AG04449 (cell line): ENCODE data around the gene CFAP299.

Experiments used
- CTCF ChIA-PET: fragments of 350-600 bp; formaldehyde crosslinking; extraction: SDS; loops from one replicate; lab custom pipeline; 2021; ENCODE audit warnings: antibody characterized with exemption; lab: Yijun Ruan, JAX
- POLR2A ChIA-PET: fragments of 400-600, 350-600 bp; formaldehyde crosslinking; extraction: SDS; loops from one replicate; lab custom pipeline; 2020; ENCODE audit warnings: antibody characterized with exemption, inconsistent platforms; lab: Yijun Ruan, JAX
- DNase-seq: peaks from one replicate; pipeline ENCODE4 v3.0.0-alpha.2; 2010; ENCODE audit warnings: low read depth, low spot score
- H3K4me3 ChIP-seq: 2 replicates; pipeline ENCODE4 v1.5.1; 2011; ENCODE audit warnings: low read depth, mild to moderate bottlenecking, control low read depth, low read length
- TF ChIP-seq, protein P1 (sequence below): IDR thresholded peaks from one replicate; pipeline ENCODE4 v1.5.1; 2011; ENCODE audit warnings: mild to moderate bottlenecking, moderate library complexity, low read length, control low read depth, inconsistent platforms; ENCODE audit not compliant: insufficient read depth; ENCODE audit errors: missing control alignments

The CFAP299 gene

DNA sequence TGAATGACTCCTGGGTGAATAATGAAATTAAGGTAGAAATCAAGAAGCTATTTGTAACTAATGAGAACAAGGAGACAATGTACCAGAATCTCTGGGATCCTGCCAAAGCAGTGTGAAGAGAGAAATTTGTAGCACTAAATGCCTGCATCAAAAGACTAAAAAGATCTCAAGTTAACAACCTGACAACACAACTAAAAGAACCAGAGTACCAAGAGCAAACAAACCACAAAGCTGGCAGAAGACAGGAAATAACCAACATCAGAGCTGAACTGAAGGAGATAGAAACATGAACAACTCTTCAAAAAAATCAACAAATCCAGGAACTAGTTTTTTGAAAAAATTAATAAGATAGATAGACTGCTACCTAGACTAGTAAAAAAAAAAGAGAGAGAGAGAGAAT is 8.4 kb downstream of the CFAP299 start:
- TF ChIP-seq, protein P1, sequence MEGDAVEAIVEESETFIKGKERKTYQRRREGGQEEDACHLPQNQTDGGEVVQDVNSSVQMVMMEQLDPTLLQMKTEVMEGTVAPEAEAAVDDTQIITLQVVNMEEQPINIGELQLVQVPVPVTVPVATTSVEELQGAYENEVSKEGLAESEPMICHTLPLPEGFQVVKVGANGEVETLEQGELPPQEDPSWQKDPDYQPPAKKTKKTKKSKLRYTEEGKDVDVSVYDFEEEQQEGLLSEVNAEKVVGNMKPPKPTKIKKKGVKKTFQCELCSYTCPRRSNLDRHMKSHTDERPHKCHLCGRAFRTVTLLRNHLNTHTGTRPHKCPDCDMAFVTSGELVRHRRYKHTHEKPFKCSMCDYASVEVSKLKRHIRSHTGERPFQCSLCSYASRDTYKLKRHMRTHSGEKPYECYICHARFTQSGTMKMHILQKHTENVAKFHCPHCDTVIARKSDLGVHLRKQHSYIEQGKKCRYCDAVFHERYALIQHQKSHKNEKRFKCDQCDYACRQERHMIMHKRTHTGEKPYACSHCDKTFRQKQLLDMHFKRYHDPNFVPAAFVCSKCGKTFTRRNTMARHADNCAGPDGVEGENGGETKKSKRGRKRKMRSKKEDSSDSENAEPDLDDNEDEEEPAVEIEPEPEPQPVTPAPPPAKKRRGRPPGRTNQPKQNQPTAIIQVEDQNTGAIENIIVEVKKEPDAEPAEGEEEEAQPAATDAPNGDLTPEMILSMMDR = no peak
- DNase-seq = no peak
- POLR2A ChIA-PET = no interaction called here
- CTCF ChIA-PET = interaction anchor here (1.6 kb wide), 1 partner anchor 21 kb away, joined by 4 read pairs; no protein-coding TSS in a partner anchor
- no peak overlapping the region for H3K4me3 ChIP-seq

DNA sequence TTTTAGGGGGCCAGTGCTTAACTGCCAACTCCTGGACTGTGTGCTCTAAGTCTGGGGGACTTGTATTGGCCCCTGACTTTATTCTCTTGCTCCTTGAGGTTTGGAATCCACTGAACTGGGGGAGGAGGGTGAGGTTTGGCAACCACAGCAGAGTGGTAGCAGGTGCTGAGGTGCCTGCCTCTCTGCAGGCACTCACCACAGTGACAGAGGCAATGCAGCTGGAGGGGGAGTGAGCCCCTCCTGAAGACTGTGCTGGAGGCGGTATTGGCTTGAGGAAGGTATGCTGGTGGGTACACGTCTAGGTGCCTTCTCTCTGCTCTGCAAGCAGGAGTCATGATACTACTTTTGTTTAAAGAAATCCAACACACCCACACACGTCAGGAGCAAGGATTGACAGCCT is 24.6 kb downstream of the CFAP299 start:
- ChIA-PET POLR2A (no interaction called here), CTCF (interaction anchor here (0.9 to 5.0 kb wide), 8 partner anchors 7 to 697 kb away, joined by 3 to 134 read pairs (median 4); no protein-coding TSS in a partner anchor)
- no peak overlapping the region for H3K4me3 ChIP-seq
- no peak for DNase-seq
- TF ChIP-seq, protein P1 = no peak

DNA sequence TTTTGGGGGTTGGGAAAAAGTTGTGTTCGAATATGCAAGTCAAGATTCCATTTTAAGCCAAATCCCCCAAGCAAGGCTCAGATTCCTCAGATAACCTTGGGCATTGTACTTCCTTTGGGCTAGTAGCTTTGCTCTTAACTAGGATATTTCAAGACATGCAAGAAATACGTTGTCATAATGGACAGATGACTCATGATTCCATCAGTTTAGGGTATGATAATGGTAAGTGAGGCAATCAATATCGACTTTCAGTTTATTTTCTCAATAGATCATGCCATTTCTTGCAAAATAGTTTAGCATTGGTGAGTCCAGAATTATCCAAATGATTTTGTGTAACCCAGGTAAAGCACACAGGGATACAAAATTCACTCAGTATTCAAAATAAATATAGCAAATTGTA is 25.4 kb downstream of the CFAP299 start:
- CTCF ChIA-PET = interaction anchor here (0.7 to 5.0 kb wide), 11 partner anchors 24 to 692 kb away, joined by 3 to 134 read pairs (median 3); no protein-coding TSS in a partner anchor
- TF ChIP-seq, protein P1 = no peak

DNA sequence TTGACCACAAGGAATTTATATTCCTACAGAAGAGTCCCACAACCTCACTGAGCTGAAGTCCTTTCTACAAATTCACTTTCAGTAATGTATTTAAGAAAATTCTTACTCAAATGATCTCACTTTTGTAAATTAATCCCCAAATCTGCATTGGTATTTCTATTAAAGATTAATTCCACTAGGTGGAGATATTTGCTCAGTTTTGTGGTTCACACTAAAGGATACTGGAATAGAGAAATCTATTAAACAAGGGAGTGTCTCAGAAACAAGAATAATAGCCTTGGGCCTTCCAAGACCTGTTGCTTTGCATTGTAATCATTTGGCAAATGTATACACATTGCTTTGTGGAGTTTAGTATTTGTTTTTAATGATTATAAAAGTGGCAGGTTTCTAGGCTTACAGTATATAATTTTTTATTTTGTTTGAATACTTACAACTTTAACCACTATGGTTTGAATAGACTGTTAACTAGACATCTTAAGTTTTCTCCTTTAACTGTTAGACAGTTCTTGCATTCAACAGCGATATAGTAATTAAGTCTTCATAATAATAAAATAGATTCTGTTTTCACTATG is 25.9 kb downstream of the CFAP299 start:
- POLR2A ChIA-PET = no interaction called here
- TF ChIP-seq, protein P1 = no peak
- CTCF ChIA-PET = interaction anchor here (0.7 to 5.0 kb wide), 14 partner anchors 23 to 1409 kb away, joined by 3 to 134 read pairs (median 4); no protein-coding TSS in a partner anchor
- no peak for DNase-seq
- H3K4me3 ChIP-seq = no peak overlapping the region

More for the DNA sequence above, 25.4 kb downstream of the CFAP299 start:
- no peak overlapping the region for H3K4me3 ChIP-seq
- no peak for DNase-seq
- POLR2A ChIA-PET = no interaction called here

DNA sequence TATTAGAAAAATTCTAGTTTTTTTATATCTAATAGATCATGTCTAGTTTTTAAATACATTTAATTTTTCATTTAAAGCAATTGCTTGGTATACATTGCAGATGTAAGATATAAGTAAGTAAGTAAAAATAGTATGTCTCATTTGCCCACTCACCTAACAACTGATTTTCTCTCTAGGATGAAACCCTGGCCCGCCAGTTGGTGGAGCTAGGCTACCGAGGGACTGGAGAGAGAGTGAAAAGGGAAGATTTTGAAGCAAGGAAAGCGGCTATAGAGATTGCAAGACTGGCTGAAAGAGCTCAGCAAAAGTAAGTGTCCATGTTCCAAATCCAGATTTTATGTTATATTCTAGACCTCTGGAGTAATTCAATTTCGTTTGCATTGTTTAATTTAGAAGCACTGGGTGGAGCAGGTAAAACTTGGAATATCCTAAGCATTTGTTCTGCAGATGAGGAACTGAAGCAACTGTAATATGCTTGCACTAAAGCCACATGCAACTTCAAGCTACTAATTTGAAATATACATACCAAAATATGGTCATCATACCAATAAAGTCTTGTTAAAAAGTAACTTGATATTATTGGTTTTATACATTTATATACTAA is 27.1 kb downstream of the CFAP299 start:
- TF ChIP-seq, protein P1 = peak; percentile 72
- H3K4me3 ChIP-seq = no peak overlapping the region
- no peak for DNase-seq
- POLR2A ChIA-PET = no interaction called here
- CTCF ChIA-PET = interaction anchor here (0.6 to 5.0 kb wide), 28 partner anchors 11 to 1456 kb away, joined by 3 to 134 read pairs (median 4); partner anchors contain the start of gene BMP3

DNA sequence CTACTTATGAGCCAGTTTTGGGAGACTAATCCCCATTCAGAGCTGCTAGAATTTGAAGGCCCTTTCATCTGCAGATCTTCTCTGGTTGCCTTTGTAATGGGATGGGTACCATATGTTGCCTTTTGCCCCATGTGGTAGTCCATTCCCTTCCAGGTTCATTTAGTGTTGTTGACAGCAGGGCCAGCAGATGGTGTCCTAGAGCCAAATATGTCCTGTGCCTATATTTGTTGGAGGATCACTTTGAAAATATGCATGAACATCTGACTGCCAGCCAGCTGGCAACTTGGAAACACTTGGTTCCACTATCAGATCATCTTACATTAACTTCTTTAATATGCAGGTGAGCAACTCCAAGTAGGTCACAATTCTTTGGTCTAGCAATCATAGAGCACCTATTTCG is 30.4 kb downstream of the CFAP299 start:
- peak; percentile 33 for DNase-seq
- no peak overlapping the region for H3K4me3 ChIP-seq
- POLR2A ChIA-PET = no interaction called here
- TF ChIP-seq, protein P1 = peak; percentile 72
- CTCF ChIA-PET = interaction anchor here (0.6 to 3.3 kb wide), 30 partner anchors 9 to 989 kb away, joined by 3 to 84 read pairs (median 4); no protein-coding TSS in a partner anchor
